Small intestine (tissue), 7 donors: ENCODE results near the gene FBRSL1. TPM values are rescaled to one million over a fixed set of nuclear protein-coding genes. Genes with fewer than 3 reads are reported as not detected.

ENCODE experiments used
- DNase-seq, 2 donors: peaks; one replicate each; pipeline versions ENCODE4 v3.0.0 to v3.0.0-alpha.2; 2013
- FAIRE-seq: peaks from 2 replicates; lab custom pipeline; 2012; peaks lifted over from hg19 to GRCh38; lab: Jason Lieb, UNC
- H3K27ac ChIP-seq, 3 donors: one replicate each; pipeline ENCODE4 v1.5.1; 2013; ENCODE audit warnings: low read length in 2 of 3, mild to moderate bottlenecking in 2 of 3, control low read depth in 1 of 3, inconsistent platforms in 1 of 3, low read depth in 1 of 3, moderate library complexity in 1 of 3
- H3K27me3 ChIP-seq, 3 donors: one replicate each; pipeline ENCODE4 v1.6.1; 2013; ENCODE audit warnings: low read length in 3 of 3, inconsistent platforms in 1 of 3; ENCODE audit not compliant: control insufficient read depth in 3 of 3, insufficient read depth in 3 of 3
- H3K36me3 ChIP-seq, 3 donors: one replicate each; pipeline ENCODE4 v1.6.1; 2013; ENCODE audit warnings: low read length in 3 of 3, inconsistent platforms in 1 of 3, low read depth in 1 of 3, mild to moderate bottlenecking in 1 of 3, moderate library complexity in 1 of 3; ENCODE audit not compliant: control insufficient read depth in 3 of 3, insufficient read depth in 2 of 3
- H3K4me1 ChIP-seq, 3 donors: one replicate each; pipeline ENCODE4 v1.6.1; 2013; ENCODE audit warnings: low read length in 2 of 3, inconsistent platforms in 1 of 3, low read depth in 1 of 3, mild to moderate bottlenecking in 1 of 3, moderate library complexity in 1 of 3; ENCODE audit not compliant: control insufficient read depth in 3 of 3, insufficient read depth in 2 of 3
- H3K4me3 ChIP-seq, 3 donors: one replicate each; pipeline ENCODE4 v1.5.1; 2013; ENCODE audit warnings: low read length in 3 of 3, control low read depth in 1 of 3, inconsistent platforms in 1 of 3, low read depth in 1 of 3, mild to moderate bottlenecking in 1 of 3, moderate library complexity in 1 of 3
- H3K9me3 ChIP-seq, 2 donors: one replicate each; pipeline ENCODE4 v1.6.1; 2013; ENCODE audit warnings: low read depth in 1 of 2, low read length in 1 of 2; ENCODE audit not compliant: control insufficient read depth in 2 of 2, insufficient read depth in 1 of 2
- WGBS, 3 donors: extraction: QIAGEN DNeasy Blood & Tissue Kit; methylation state at CpG; one replicate each; pipeline ENCODE4 v1.1.7; 2013; 5-methylcytosine and 5-hydroxymethylcytosine counted together
- polyA plus RNA-seq, 4 donors: library from polyadenylated mRNA; stranded (reverse) in 3 of 4; unstranded in 1 of 4; fragments of 200-250 nt in 3 of 4; fragments of 120-200 nt in 1 of 4; gene quantifications; one replicate each; pipeline versions ENCODE4 v1.2.1 to v1.2.3, GENCODE V29; 2013
- donor health status: healthy with polysubstance abuse.
- donor health status: control.
- donor health status: control.
- donor health status: Bipolar disorder and iron deficiency.
- donor health status: healthy.

FBRSL1 gene
- polyA plus RNA-seq, 4 donors, result 24.3 to 59.5 (median 32.5) TPM

- H3K27ac ChIP-seq, result no peak overlapping the region
- H3K4me1 ChIP-seq, result no peaks in the 10 kb centered on the region
- H3K9me3 ChIP-seq, result peaks cover 0 to 10% of the 10 kb centered on the region in 2 donors
- FAIRE-seq (no peak), DNase-seq (no peak)
- H3K4me3 ChIP-seq, result no peak overlapping the region
- 36 to 58% (median 39%) methylated on average over 13 to 14 of the region's 14 CpGs for WGBS, 3 donors
- H3K36me3 ChIP-seq, result no peaks in the 10 kb centered on the region
- peaks cover 0 to 14% (median 2%) of the 10 kb centered on the region in 3 donors for H3K27me3 ChIP-seq
These were observed 12.8 kb upstream of the FBRSL1 start for GRCh38 chr12:132477017-132477702.

- H3K27ac ChIP-seq, result no peak overlapping the region
- no peak for DNase-seq
- H3K27me3 ChIP-seq, result peaks cover 0 to 14% (median 2%) of the 10 kb centered on the region in 3 donors
- no peaks in the 10 kb centered on the region for H3K36me3 ChIP-seq
- no peak overlapping the region for H3K4me3 ChIP-seq
- FAIRE-seq, result no peak
- WGBS, 3 donors, result 61 to 71% (median 63%) methylated on average over 13 to 19 of the region's 19 CpGs
- peaks cover 0 to 10% of the 10 kb centered on the region in 2 donors for H3K9me3 ChIP-seq
- H3K4me1 ChIP-seq, result no peaks in the 10 kb centered on the region
These were observed 12.1 kb upstream of the FBRSL1 start for GRCh38 chr12:132477703-132478432.

DNA sequence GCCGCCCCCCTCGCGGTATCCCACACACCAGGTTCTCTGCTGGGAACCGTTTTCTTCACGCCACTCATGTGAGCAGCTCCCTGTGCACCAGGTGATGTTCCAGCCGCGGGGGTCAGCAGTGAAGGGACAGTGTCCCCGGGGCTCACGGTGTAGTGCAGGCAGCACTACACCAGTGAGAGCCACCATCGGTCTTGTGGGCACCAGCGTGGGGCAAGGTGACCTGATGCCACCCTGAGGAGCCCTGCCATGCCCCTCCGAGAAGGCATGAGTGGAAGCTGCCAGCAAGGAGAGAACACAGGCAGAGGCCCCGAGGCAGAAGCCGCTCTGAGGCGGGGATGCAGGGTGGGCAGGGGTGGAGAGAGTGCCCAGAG lies 11.5 kb upstream of the FBRSL1 start:
- Histone ChIP-seq H3K4me3 (no peak overlapping the region), H3K27ac (no peak overlapping the region), H3K36me3 (no peaks in the 10 kb centered on the region), H3K9me3 (peaks cover 0 to 10% of the 10 kb centered on the region in 2 donors), H3K27me3 (peaks cover 0 to 14% (median 2%) of the 10 kb centered on the region in 3 donors), H3K4me1 (no peaks in the 10 kb centered on the region)
- DNase-seq (no peak), FAIRE-seq (no peak)
- 87 to 92% (median 91%) methylated on average over 15 of the region's 15 CpGs for WGBS, 3 donors

GRCh38 chr12:132478845-132479244 lies 11.1 kb upstream of the FBRSL1 start:
- peaks cover 0 to 10% of the 10 kb centered on the region in 2 donors for H3K9me3 ChIP-seq
- FAIRE-seq, result no peak
- no peak overlapping the region for H3K4me3 ChIP-seq
- H3K27me3 ChIP-seq, result peaks cover 0 to 14% (median 2%) of the 10 kb centered on the region in 3 donors
- no peak for DNase-seq
- no peaks in the 10 kb centered on the region for H3K4me1 ChIP-seq
- H3K36me3 ChIP-seq, result no peaks in the 10 kb centered on the region
- no peak overlapping the region for H3K27ac ChIP-seq
- 79 to 85% (median 82%) methylated on average over 16 of the region's 16 CpGs for WGBS, 3 donors

GRCh38 chr12:132479291-132479690 lies 10.7 kb upstream of the FBRSL1 start:
- no peak overlapping the region for H3K4me3 ChIP-seq
- H3K27ac ChIP-seq, result no peak overlapping the region
- peaks cover 0 to 14% (median 2%) of the 10 kb centered on the region in 3 donors for H3K27me3 ChIP-seq
- FAIRE-seq, result no peak
- 87 to 92% (median 91%) methylated on average over 12 to 13 of the region's 13 CpGs for WGBS, 3 donors
- no peaks in the 10 kb centered on the region for H3K36me3 ChIP-seq
- DNase-seq, result no peak
- H3K9me3 ChIP-seq, result peaks cover 0 to 7% of the 10 kb centered on the region in 2 donors
- no peaks in the 10 kb centered on the region for H3K4me1 ChIP-seq

GRCh38 chr12:132479938-132480622 lies 9.9 kb upstream of the FBRSL1 start:
- H3K4me1 ChIP-seq, result no peaks in the 10 kb centered on the region
- WGBS, 3 donors, result 82% methylated on average over 36 to 38 of the region's 38 CpGs
- H3K4me3 ChIP-seq, result no peak overlapping the region
- H3K9me3 ChIP-seq, result peaks cover 0 to 6% of the 10 kb centered on the region in 2 donors
- peaks cover 0 to 14% (median 2%) of the 10 kb centered on the region in 3 donors for H3K27me3 ChIP-seq
- no peak overlapping the region for H3K27ac ChIP-seq
- H3K36me3 ChIP-seq, result no peaks in the 10 kb centered on the region
- DNase-seq, result no peak
- FAIRE-seq, result no peak

GRCh38 chr12:132480623-132481132 lies 9.3 kb upstream of the FBRSL1 start:
- WGBS, 3 donors, result 71 to 75% (median 75%) methylated on average over 13 to 14 of the region's 14 CpGs
- no peak overlapping the region for H3K27ac ChIP-seq
- H3K36me3 ChIP-seq, result no peaks in the 10 kb centered on the region
- DNase-seq (no peak), FAIRE-seq (no peak)
- peaks cover 0 to 5% of the 10 kb centered on the region in 2 donors for H3K9me3 ChIP-seq
- peaks cover 0 to 18% (median 2%) of the 10 kb centered on the region in 3 donors for H3K27me3 ChIP-seq
- H3K4me1 ChIP-seq, result no peaks in the 10 kb centered on the region
- H3K4me3 ChIP-seq, result no peak overlapping the region

DNA sequence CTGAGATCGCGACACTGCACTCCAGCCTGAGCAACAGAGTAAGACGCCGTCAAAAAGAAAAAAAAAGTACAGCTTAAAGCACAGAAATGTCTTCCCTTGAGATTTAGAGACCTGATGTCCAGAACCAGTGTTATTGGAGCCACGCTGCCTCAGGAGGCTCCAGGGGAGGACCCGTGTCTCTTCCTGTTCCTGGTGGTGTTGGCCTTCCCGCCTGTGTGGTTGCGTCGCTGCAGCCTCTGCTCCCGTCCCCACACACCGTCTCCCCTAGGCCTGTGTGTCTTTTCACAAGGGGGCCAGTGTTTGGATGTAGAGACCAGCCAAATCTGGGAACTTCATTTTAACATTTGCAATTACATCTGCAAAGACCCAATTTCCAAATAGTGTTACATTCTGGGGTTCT lies 8.6 kb upstream of the FBRSL1 start:
- peaks cover 0 to 18% (median 2%) of the 10 kb centered on the region in 3 donors for H3K27me3 ChIP-seq
- 76 to 90% (median 85%) methylated on average over 11 of the region's 11 CpGs for WGBS, 3 donors
- no peak for DNase-seq
- no peak overlapping the region for H3K27ac ChIP-seq
- no peaks in the 10 kb centered on the region for H3K4me1 ChIP-seq
- no peak for FAIRE-seq
- peaks cover 0 to 6% of the 10 kb centered on the region in 2 donors for H3K9me3 ChIP-seq
- no peaks in the 10 kb centered on the region for H3K36me3 ChIP-seq
- H3K4me3 ChIP-seq, result no peak overlapping the region
